ENCODE data around the gene WFDC6. TPM values are rescaled to one million over a fixed set of nuclear protein-coding genes. Genes with fewer than 3 reads are reported as not detected.

Gene WFDC6
- polyA plus RNA-seq, 3 donors: 0.37 TPM; not detected in 2

Other genes with a start within 250 kb of the WFDC6 start
- not detected for gene RBPJL, start 232.6 kb downstream of the WFDC6 start, polyA plus RNA-seq (ENCODE audit: insufficient read length in 3 of 3)
- under 1 TPM; 0.21 to 0.43 (median 0.34) TPM for gene MATN4, start 231.2 kb downstream of the WFDC6 start, polyA plus RNA-seq (ENCODE audit: insufficient read length in 3 of 3)
- 100 to 1,000 TPM; 136 to 187 (median 157) TPM for gene SDC4, start 191.1 kb downstream of the WFDC6 start, polyA plus RNA-seq (ENCODE audit: insufficient read length in 3 of 3)
- 10 to 100 TPM; 32.0 to 36.5 (median 36.1) TPM for gene SYS1, start 176.3 kb downstream of the WFDC6 start, polyA plus RNA-seq (ENCODE audit: insufficient read length in 3 of 3)
- gene TP53TG5, start 161.2 kb downstream of the WFDC6 start, polyA plus RNA-seq (ENCODE audit: insufficient read length in 3 of 3): 1 to 10 TPM; 1.3 to 3.0 (median 2.0) TPM
- gene DBNDD2, start 131.2 kb downstream of the WFDC6 start, polyA plus RNA-seq (ENCODE audit: insufficient read length in 3 of 3): 10 to 100 TPM; 24.3 to 25.7 (median 24.8) TPM
- gene PIGT, start 123.3 kb downstream of the WFDC6 start, polyA plus RNA-seq (ENCODE audit: insufficient read length in 3 of 3): 10 to 100 TPM; 98.2 to 99.1 (median 98.8) TPM
- gene WFDC2, start 69.7 kb downstream of the WFDC6 start, polyA plus RNA-seq (ENCODE audit: insufficient read length in 3 of 3): 100 to 1,000 TPM; 204 to 219 (median 205) TPM
- gene SPINT3, start 23.9 kb downstream of the WFDC6 start, polyA plus RNA-seq (ENCODE audit: insufficient read length in 3 of 3): not detected
- gene EPPIN, start 7.9 kb upstream of the WFDC6 start, polyA plus RNA-seq (ENCODE audit: insufficient read length in 3 of 3): under 1 TPM; 0.20 to 0.47 (median 0.36) TPM
- gene WFDC8, start 39.8 kb upstream of the WFDC6 start, polyA plus RNA-seq (ENCODE audit: insufficient read length in 3 of 3): under 1 TPM in 1 of 3 donors, not detected in 2; 0.24 TPM
- not detected for gene WFDC10A, start 90.3 kb upstream of the WFDC6 start, polyA plus RNA-seq (ENCODE audit: insufficient read length in 3 of 3)
- gene WFDC9, start 91.8 kb upstream of the WFDC6 start, polyA plus RNA-seq (ENCODE audit: insufficient read length in 3 of 3): not detected
- not detected for gene WFDC11, start 130.8 kb upstream of the WFDC6 start, polyA plus RNA-seq (ENCODE audit: insufficient read length in 3 of 3)
- not detected for gene WFDC13, start 162.6 kb upstream of the WFDC6 start, polyA plus RNA-seq (ENCODE audit: insufficient read length in 3 of 3)
- gene WFDC10B, start 165.5 kb upstream of the WFDC6 start, polyA plus RNA-seq (ENCODE audit: insufficient read length in 3 of 3): not detected
- gene SPINT4, start 182.9 kb upstream of the WFDC6 start, polyA plus RNA-seq (ENCODE audit: insufficient read length in 3 of 3): not detected